K562 (cell line): ENCODE measurements around the gene CFAP73. TPM values are rescaled to one million over a fixed set of nuclear protein-coding genes. Genes with fewer than 3 reads are reported as not detected.

Experiments
- ATAC-seq: fragments of 200-7000 bp; cut with Tn5 transposase; 3 replicates; pipeline ENCODE4 v1.9.1; 2020; ENCODE audit warnings: moderate library complexity
- BruUV-seq: library from RNA; stranded (reverse); fragments of 400-500 nt; replicated peaks from 2 replicates; lab custom pipeline; 2021; lab: Mats Ljungman, UMichigan
- CTCF ChIA-PET: fragments of 300-600 bp; formaldehyde crosslinking; extraction: SDS; loops from one replicate; lab custom pipeline; 2021; ENCODE audit warnings: low intra/inter-chr PET ratio; lab: Yijun Ruan, JAX
- POLR2A ChIA-PET: fragments of 300-600, 350-650 bp; sonication (Branson Sonifier 250); formaldehyde crosslinking; extraction: SDS; loops from one replicate; lab custom pipeline; 2021; ENCODE audit warnings: antibody characterized with exemption, inconsistent platforms; lab: Yijun Ruan, JAX
- DNase-seq, 4 experiments: peaks; one replicate each; pipeline versions ENCODE4 v3.0.0 to v3.0.0-alpha.2; 2011 to 2018; ENCODE audit warnings: low spot score in 3 of 4, mixed read lengths in 3 of 4; ENCODE audit errors: extremely low read depth in 1 of 4
- FAIRE-seq: peaks from 2 replicates; lab custom pipeline; 2011; peaks lifted over from hg19 to GRCh38; lab: Jason Lieb, UNC
- H2AFZ ChIP-seq: 2 replicates; pipeline ENCODE4 v1.6.0; 2011; ENCODE audit warnings: low read depth, low read length, control low read depth, inconsistent platforms
- H3K27ac ChIP-seq: fragments of 200-600 bp; 3 replicates; pipeline ENCODE4 v1.8.0; 2011; ENCODE audit warnings: low read depth, mild to moderate bottlenecking, control low read depth, inconsistent platforms, low read length, moderate library complexity, mixed read lengths; ENCODE audit errors: extremely low read depth
- H3K27me3 ChIP-seq, 2 experiments: fragments of 300-600 bp in 1 of 2; 2 replicates in 1 of 2; 3 replicates in 1 of 2; pipeline versions ENCODE4 v1.6.0 to v1.8.0; 2011; ENCODE audit warnings: inconsistent platforms in 2 of 2, low read length in 2 of 2, mild to moderate bottlenecking in 1 of 2, mixed read lengths in 1 of 2, moderate library complexity in 1 of 2; ENCODE audit not compliant: control insufficient read depth in 2 of 2, insufficient read depth in 2 of 2
- H3K36me3 ChIP-seq: fragments of 300-600 bp; 3 replicates; pipeline ENCODE4 v1.8.0; 2011; ENCODE audit warnings: mild to moderate bottlenecking, low read length, inconsistent platforms; ENCODE audit not compliant: control insufficient read depth, insufficient read depth
- H3K4me1 ChIP-seq, 2 experiments: fragments of 200-600 bp in 1 of 2; replicated peaks in 1 of 2; 2 replicates in 1 of 2; 3 replicates in 1 of 2; pipeline versions ENCODE4 v1.5.1 to v1.8.0; 2011; ENCODE audit warnings: inconsistent platforms in 2 of 2, low read length in 2 of 2, mild to moderate bottlenecking in 1 of 2, mixed read lengths in 1 of 2, moderate library complexity in 1 of 2; ENCODE audit not compliant: control insufficient read depth in 2 of 2, insufficient read depth in 2 of 2
- H3K4me2 ChIP-seq: 2 replicates; pipeline ENCODE4 v1.6.1; 2011; ENCODE audit warnings: low read length, control low read depth, inconsistent platforms, mixed read lengths; ENCODE audit not compliant: insufficient read depth
- H3K4me3 ChIP-seq: fragments of 200-600 bp; sonication (generic), shearing (Covaris generic); 2 replicates; pipeline ENCODE4 v1.5.1; 2016; ENCODE audit warnings: control low read depth, inconsistent platforms
- H3K79me2 ChIP-seq: fragments of 200-600 bp; 3 replicates; pipeline ENCODE4 v1.8.0; 2011; ENCODE audit warnings: low read length, inconsistent platforms; ENCODE audit not compliant: control insufficient read depth, insufficient read depth
- H3K9ac ChIP-seq, 2 experiments: 2 replicates each; pipeline versions ENCODE4 v1.6.0 to v1.6.1; 2011; ENCODE audit warnings: low read depth in 2 of 2, low read length in 2 of 2, control low read depth in 1 of 2, inconsistent platforms in 1 of 2, mild to moderate bottlenecking in 1 of 2, mixed read lengths in 1 of 2; ENCODE audit not compliant: insufficient read depth in 1 of 2
- H3K9me1 ChIP-seq: one replicate; pipeline ENCODE4 v1.6.0; 2011; ENCODE audit warnings: inconsistent platforms, mild to moderate bottlenecking, low read length, moderate library complexity; ENCODE audit not compliant: control insufficient read depth, insufficient read depth
- H3K9me3 ChIP-seq: replicated peaks from 2 replicates; pipeline ENCODE4 v1.5.1; 2011; ENCODE audit warnings: low read depth, low read length, inconsistent platforms; ENCODE audit not compliant: control insufficient read depth, insufficient read depth
- H4K20me1 ChIP-seq: replicated peaks from 2 replicates; pipeline ENCODE4 v1.6.1; 2011; ENCODE audit warnings: low read length, inconsistent platforms, mixed read lengths; ENCODE audit not compliant: control insufficient read depth, insufficient read depth
- C11orf30 ChIP-seq: fragments of 450-650 bp; IDR thresholded peaks from 2 replicates; pipeline ENCODE4 v1.6.1; 2016; ENCODE audit warnings: low read depth, mild to moderate bottlenecking
- MAFF ChIP-seq: IDR thresholded peaks from 2 replicates; pipeline ENCODE4 v1.6.1; 2012; ENCODE audit warnings: low read length, improper control_type of control experiment
- MAFG ChIP-seq: fragments of 450-650 bp; conservative IDR thresholded peaks from 2 replicates; pipeline ENCODE4 v1.6.1; 2016; ENCODE audit warnings: missing genetic modification characterization, missing compliant biosample characterization
- MAFK ChIP-seq: IDR thresholded peaks from 2 replicates; pipeline ENCODE4 v1.6.1; 2011; ENCODE audit warnings: low read length, improper control_type of control experiment
- MECOM ChIP-seq: fragments of 250-450 bp; sonication (Bioruptor Pico); IDR thresholded peaks from 2 replicates; pipeline ENCODE4 v1.8.0; 2022; ENCODE audit warnings: inconsistent platforms
- NFIC ChIP-seq: fragments of 450-650 bp; IDR thresholded peaks from 2 replicates; pipeline ENCODE4 v1.6.1; 2017; ENCODE audit warnings: mild to moderate bottlenecking, inconsistent platforms
- NFXL1 ChIP-seq: fragments of 450-650 bp; formaldehyde crosslinking; IDR thresholded peaks from 2 replicates; pipeline ENCODE4 v1.4.0; 2021; ENCODE audit warnings: mild to moderate bottlenecking
- ZNF316 ChIP-seq: fragments of 450-650 bp; IDR thresholded peaks from 2 replicates; pipeline ENCODE4 v1.6.1; 2016
- WGBS: fragments of 100-300 bp; shearing (Covaris generic); methylation state at CpG from one replicate; pipeline ENCODE4 v1.1.6; 2016; ENCODE audit warnings: low coverage, mixed read lengths; ENCODE audit not compliant: insufficient coverage; ENCODE audit errors: missing lambda C conversion rate; 5-methylcytosine and 5-hydroxymethylcytosine counted together
- in situ Hi-C: fragments of 300-500 bp; cut with MboI; formaldehyde crosslinking; loops from 4 replicates; pipeline ENCODE4 v1.15.0; 2018; ENCODE audit warnings: inconsistent platforms, mixed read lengths
- intact Hi-C: fragments of 100-400 bp; cut with micrococcal nuclease; formaldehyde crosslinking; loops from 2 replicates; pipeline ENCODE4 v1.14.2; 2022
- polyA plus RNA-seq, 8 experiments: library from polyadenylated mRNA; depleted of rRNA in 4 of 8; stranded (reverse) in 5 of 8; unstranded in 3 of 8; fragments of >200 nt; fragmentation: Nextera tagmentation in 2 of 8; fragmentation: Illumina TruSeq in 1 of 8; extraction: Ambion mirVana in 2 of 8; extraction: Trizol in 1 of 8; gene quantifications; 2 replicates each; pipeline versions ENCODE4 v1.2.1 to v1.2.3, GENCODE V29; 2011 to 2014; ENCODE audit warnings: inconsistent platforms in 1 of 8, missing spikeins in 1 of 8
- total RNA-seq, 7 experiments: library from RNA; depleted of rRNA in 6 of 7; stranded (reverse); fragments of >200 nt in 6 of 7; fragmentation: Illumina TruSeq in 2 of 7; extraction: Trizol in 2 of 7; gene quantifications; 2 replicates each; pipeline versions ENCODE4 v1.2.1 to v1.2.3, GENCODE V29; 2011 to 2021; ENCODE audit warnings: low replicate concordance in 1 of 7
- TF ChIP-seq, protein P1 (sequence below): sonication (generic); formaldehyde crosslinking; IDR thresholded peaks from 2 replicates; pipeline ENCODE4 v1.4.0; 2020; ENCODE audit warnings: mild to moderate bottlenecking, missing genetic modification reagents

CFAP73 gene
- total and polyA plus RNA-seq, 9 of the 15 experiments (the other 6 are each of a cell fraction or from before 2014, with no cell fraction given): not detected

DNA sequence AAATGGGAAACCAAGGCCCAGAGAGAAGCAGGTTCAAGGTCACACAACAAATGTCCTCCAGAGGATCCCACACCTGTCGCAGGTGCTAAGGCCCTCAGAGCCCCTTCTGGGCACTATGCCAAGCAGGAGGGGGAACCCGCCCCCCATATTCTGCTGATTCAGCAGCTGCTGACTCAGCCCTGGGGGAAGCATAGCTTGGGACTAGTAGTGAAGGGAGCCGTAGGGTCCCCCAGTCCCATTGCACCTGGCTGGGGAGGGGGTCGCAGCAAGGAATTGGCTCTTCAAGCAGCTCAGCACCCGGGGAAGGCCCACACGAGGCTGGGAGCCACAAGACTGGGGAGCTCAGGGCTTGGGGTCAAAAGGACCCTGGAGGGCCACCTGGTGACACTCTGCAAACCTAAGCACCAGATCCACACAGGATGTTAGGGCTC lies 15.0 kb upstream of the CFAP73 start:
- TF ChIP-seq NFXL1 (CRISPR knock-in tag) (no peak), NFIC (peak; percentile 77), MAFK (peak; percentile 71), MAFF (peak; percentile 69), MECOM (CRISPR knock-in tag) (no peak), C11orf30 (peak; percentile 86), ZNF316 (peak; percentile 93), MAFG (tag) (peak; percentile 87)
- TF ChIP-seq, protein P1, sequence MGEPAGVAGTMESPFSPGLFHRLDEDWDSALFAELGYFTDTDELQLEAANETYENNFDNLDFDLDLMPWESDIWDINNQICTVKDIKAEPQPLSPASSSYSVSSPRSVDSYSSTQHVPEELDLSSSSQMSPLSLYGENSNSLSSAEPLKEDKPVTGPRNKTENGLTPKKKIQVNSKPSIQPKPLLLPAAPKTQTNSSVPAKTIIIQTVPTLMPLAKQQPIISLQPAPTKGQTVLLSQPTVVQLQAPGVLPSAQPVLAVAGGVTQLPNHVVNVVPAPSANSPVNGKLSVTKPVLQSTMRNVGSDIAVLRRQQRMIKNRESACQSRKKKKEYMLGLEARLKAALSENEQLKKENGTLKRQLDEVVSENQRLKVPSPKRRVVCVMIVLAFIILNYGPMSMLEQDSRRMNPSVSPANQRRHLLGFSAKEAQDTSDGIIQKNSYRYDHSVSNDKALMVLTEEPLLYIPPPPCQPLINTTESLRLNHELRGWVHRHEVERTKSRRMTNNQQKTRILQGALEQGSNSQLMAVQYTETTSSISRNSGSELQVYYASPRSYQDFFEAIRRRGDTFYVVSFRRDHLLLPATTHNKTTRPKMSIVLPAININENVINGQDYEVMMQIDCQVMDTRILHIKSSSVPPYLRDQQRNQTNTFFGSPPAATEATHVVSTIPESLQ: no peak
- FAIRE-seq (no peak), DNase-seq (no peak), ATAC-seq (no peak)
- Histone ChIP-seq H3K9ac (no peak overlapping the region), H3K4me2 (no peak overlapping the region), H2AFZ (no peak overlapping the region), H3K27me3 (no peaks in the 10 kb centered on the region), H3K36me3 (no peaks in the 10 kb centered on the region), H3K9me3 (no peaks in the 10 kb centered on the region), H3K27ac (no peak overlapping the region), H4K20me1 (peaks cover 10% of the 10 kb centered on the region), H3K9me1 (no peaks in the 10 kb centered on the region), H3K4me3 (no peak overlapping the region), H3K79me2 (no peaks in the 10 kb centered on the region), H3K4me1 (peaks cover 8 to 29% of the 10 kb centered on the region in 2 experiments)
- no TSS peak for BruUV-seq
- intact Hi-C loops: no loop called here
- ChIA-PET CTCF (no interaction called here), POLR2A (interaction anchor here (0.9 to 1.4 kb wide), 5 partner anchors 15 to 41 kb away, joined by 3 to 4 read pairs (median 3); partner anchors contain the start of gene CFAP73)
- 7% methylated on average over 6 of the region's 6 CpGs for WGBS
- in situ Hi-C loops: no loop called here
